Hepatocyte (in vitro differentiated cells): ENCODE data around the gene CH25H. TPM values are rescaled to one million over a fixed set of nuclear protein-coding genes. Genes with fewer than 3 reads are reported as not detected.

Source experiments
- DNase-seq: peaks from one replicate; pipeline ENCODE4 v3.0.0-alpha.2; 2016; ENCODE audit warnings: low spot score
- H2AFZ ChIP-seq: fragments of 200-600 bp; sonication (generic); 2 replicates; pipeline ENCODE4 v1.6.0; 2016; ENCODE audit warnings: antibody characterized with exemption, mild to moderate bottlenecking
- H3K27ac ChIP-seq: fragments of 200-600 bp; sonication (generic); 2 replicates; pipeline ENCODE4 v1.5.1; 2016; ENCODE audit warnings: mild to moderate bottlenecking
- H3K27me3 ChIP-seq: fragments of 200-600 bp; sonication (generic); 2 replicates; pipeline ENCODE4 v1.6.1; 2016
- H3K36me3 ChIP-seq: fragments of 200-600 bp; sonication (generic); replicated peaks from 2 replicates; pipeline ENCODE4 v1.5.1; 2016; ENCODE audit warnings: low read depth; ENCODE audit not compliant: insufficient read depth
- H3K4me1 ChIP-seq: fragments of 200-600 bp; sonication (generic); 2 replicates; pipeline ENCODE4 v1.5.1; 2016; ENCODE audit warnings: mild to moderate bottlenecking, moderate library complexity; ENCODE audit not compliant: insufficient read depth
- H3K4me2 ChIP-seq: fragments of 200-600 bp; sonication (generic); 2 replicates; pipeline ENCODE4 v1.6.0; 2016
- H3K4me3 ChIP-seq: fragments of 200-600 bp; sonication (generic); 2 replicates; pipeline ENCODE4 v1.5.1; 2016; ENCODE audit warnings: mild to moderate bottlenecking
- H3K79me2 ChIP-seq: fragments of 200-600 bp; sonication (generic); 2 replicates; pipeline ENCODE4 v1.6.0; 2017; ENCODE audit warnings: mild to moderate bottlenecking
- H3K9me2 ChIP-seq: fragments of 200-600 bp; sonication (generic); replicated peaks from 2 replicates; pipeline ENCODE4 v1.6.0; 2017; ENCODE audit warnings: mild to moderate bottlenecking; ENCODE audit not compliant: insufficient read depth
- H3K9me3 ChIP-seq: fragments of 200-600 bp; sonication (generic); 2 replicates; pipeline ENCODE4 v1.5.1; 2016; ENCODE audit warnings: low read depth, mild to moderate bottlenecking
- H4K20me1 ChIP-seq: fragments of 200-600 bp; sonication (generic); 2 replicates; pipeline ENCODE4 v1.6.0; 2016; ENCODE audit warnings: mild to moderate bottlenecking; ENCODE audit not compliant: insufficient read depth, poor library complexity, severe bottlenecking
- EZH2 ChIP-seq: fragments of 200-600 bp; sonication (generic); IDR thresholded peaks from 2 replicates; pipeline ENCODE4 v1.6.1; 2016; ENCODE audit warnings: antibody characterized with exemption, mild to moderate bottlenecking, borderline replicate concordance
- EZH2phosphoT487 ChIP-seq: fragments of 200-600 bp; sonication (generic); IDR thresholded peaks from one replicate; pipeline ENCODE4 v1.6.1; 2018; ENCODE audit warnings: antibody characterized with exemption, mild to moderate bottlenecking, low read depth, moderate library complexity; ENCODE audit not compliant: unreplicated experiment, severe bottlenecking
- WGBS: methylation state at CpG from one replicate; pipeline ENCODE4 v1.1.6; 2016; ENCODE audit warnings: low lambda C conversion rate; ENCODE audit errors: missing lambda C conversion rate; 5-methylcytosine and 5-hydroxymethylcytosine counted together
- polyA plus RNA-seq: library from polyadenylated mRNA; unstranded; fragments of >200 nt; fragmentation: Nextera tagmentation; extraction: Ambion mirVana; gene quantifications from 2 replicates; pipeline ENCODE4 v1.2.1, GENCODE V29; 2016
- total RNA-seq: library from RNA; depleted of rRNA; stranded (reverse); fragments of >200 nt; gene quantifications from 2 replicates; pipeline ENCODE4 v1.2.3, GENCODE V29; 2014
- TF ChIP-seq, protein P1 (sequence below): fragments of 200-600 bp; sonication (generic); IDR thresholded peaks from 2 replicates; pipeline ENCODE4 v1.5.1; 2016; ENCODE audit warnings: antibody characterized with exemption, mild to moderate bottlenecking; ENCODE audit not compliant: poor library complexity

Gene CH25H
- total and polyA plus RNA-seq, 2 experiments from 2014 or later, result 3.8 to 8.8 TPM

DNA sequence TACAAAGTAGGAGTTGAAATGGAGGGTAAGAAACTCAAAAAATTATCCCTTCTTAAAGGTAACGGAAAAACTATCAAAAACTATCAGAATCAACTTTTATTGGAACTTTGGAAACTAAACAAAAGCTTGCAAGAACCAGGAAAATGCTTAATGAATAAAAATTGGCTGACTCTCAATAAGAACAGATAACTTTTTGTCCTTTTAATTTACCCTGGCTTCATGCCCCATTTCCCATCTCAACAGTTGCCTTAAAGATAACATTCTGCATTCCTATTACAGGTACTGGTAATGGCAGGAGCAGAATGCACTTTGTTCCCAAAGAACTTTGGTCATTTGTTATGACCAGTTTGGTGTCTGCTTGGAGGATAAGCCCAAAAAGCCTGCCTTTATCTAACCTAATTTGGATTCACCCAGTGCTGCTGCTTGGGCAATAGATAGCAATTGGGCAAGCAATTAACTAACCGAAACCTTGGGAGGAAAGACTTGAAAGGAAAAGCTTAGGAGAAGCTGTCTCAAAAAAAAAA is 17.8 kb downstream of the CH25H start:
- no peak overlapping the region for H2AFZ ChIP-seq
- H3K4me3 ChIP-seq, result no peak overlapping the region
- H3K27me3 ChIP-seq, result peaks cover 11% of the 10 kb centered on the region
- H3K9me3 ChIP-seq, result no peaks in the 10 kb centered on the region
- no peaks in the 10 kb centered on the region for H3K36me3 ChIP-seq
- no peaks in the 10 kb centered on the region for H4K20me1 ChIP-seq
- 94% methylated on average over 2 of the region's 2 CpGs for WGBS
- H3K4me2 ChIP-seq, result no peak overlapping the region
- H3K4me1 ChIP-seq, result peaks cover 7% of the 10 kb centered on the region
- TF ChIP-seq EZH2 (no peak), EZH2phosphoT487 (no peak)
- TF ChIP-seq, protein P1, sequence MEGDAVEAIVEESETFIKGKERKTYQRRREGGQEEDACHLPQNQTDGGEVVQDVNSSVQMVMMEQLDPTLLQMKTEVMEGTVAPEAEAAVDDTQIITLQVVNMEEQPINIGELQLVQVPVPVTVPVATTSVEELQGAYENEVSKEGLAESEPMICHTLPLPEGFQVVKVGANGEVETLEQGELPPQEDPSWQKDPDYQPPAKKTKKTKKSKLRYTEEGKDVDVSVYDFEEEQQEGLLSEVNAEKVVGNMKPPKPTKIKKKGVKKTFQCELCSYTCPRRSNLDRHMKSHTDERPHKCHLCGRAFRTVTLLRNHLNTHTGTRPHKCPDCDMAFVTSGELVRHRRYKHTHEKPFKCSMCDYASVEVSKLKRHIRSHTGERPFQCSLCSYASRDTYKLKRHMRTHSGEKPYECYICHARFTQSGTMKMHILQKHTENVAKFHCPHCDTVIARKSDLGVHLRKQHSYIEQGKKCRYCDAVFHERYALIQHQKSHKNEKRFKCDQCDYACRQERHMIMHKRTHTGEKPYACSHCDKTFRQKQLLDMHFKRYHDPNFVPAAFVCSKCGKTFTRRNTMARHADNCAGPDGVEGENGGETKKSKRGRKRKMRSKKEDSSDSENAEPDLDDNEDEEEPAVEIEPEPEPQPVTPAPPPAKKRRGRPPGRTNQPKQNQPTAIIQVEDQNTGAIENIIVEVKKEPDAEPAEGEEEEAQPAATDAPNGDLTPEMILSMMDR, result no peak
- H3K79me2 ChIP-seq, result no peaks in the 10 kb centered on the region
- no peaks in the 10 kb centered on the region for H3K9me2 ChIP-seq
- no peak for DNase-seq
- H3K27ac ChIP-seq, result no peak overlapping the region

DNA sequence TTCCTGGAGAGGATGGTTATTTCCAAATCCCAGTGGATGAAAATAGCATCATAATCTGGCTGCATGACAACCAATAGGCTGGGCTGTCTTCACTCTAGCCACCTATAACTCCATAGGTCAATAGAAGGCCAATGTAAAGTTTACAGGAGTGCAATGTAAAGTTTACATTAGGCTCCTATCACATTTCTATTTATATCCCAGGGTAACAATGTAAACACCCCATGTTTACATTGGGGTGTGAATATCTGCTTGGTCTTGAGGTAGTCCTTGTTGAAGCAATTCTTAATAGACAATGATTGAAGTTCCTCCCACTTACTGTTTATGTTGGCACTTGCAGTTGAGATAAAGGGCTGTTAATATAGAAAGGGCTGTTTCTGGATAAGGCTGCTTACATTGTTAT is 21.5 kb downstream of the CH25H start:
- no peak overlapping the region for H2AFZ ChIP-seq
- H3K4me3 ChIP-seq, result no peak overlapping the region
- no peaks in the 10 kb centered on the region for H3K79me2 ChIP-seq
- peaks cover 7% of the 10 kb centered on the region for H3K4me1 ChIP-seq
- TF ChIP-seq EZH2phosphoT487, result peak; percentile 91
- TF ChIP-seq EZH2, result no peak
- TF ChIP-seq, protein P1, result no peak
- DNase-seq, result no peak
- no peaks in the 10 kb centered on the region for H3K9me3 ChIP-seq
- H3K9me2 ChIP-seq, result no peaks in the 10 kb centered on the region
- H3K4me2 ChIP-seq, result no peak overlapping the region
- H4K20me1 ChIP-seq, result no peaks in the 10 kb centered on the region
- peaks cover 15% of the 10 kb centered on the region for H3K27me3 ChIP-seq
- H3K27ac ChIP-seq, result no peak overlapping the region
- no peaks in the 10 kb centered on the region for H3K36me3 ChIP-seq

DNA sequence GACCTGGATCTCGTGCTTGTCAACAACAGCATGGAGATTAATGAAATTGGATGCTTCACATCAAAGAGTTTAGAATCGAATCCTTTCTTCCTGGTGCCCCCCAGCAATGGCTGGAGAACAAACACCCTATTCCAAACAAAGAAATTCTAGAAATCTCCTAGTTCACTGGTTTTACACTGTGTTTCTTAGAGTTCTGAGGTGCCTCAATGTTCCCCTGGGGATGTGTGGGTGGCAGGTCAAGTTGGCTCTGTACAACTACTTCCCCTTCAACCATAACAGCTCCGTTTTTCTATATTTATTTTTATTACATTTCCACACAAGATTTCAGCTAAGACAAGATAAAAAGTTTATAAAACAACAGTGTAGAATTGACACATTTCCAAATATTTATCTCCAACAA is 22.5 kb downstream of the CH25H start:
- Histone ChIP-seq H3K4me2 (no peak overlapping the region), H4K20me1 (no peaks in the 10 kb centered on the region), H3K4me3 (no peak overlapping the region), H3K36me3 (no peaks in the 10 kb centered on the region), H2AFZ (no peak overlapping the region), H3K9me3 (no peaks in the 10 kb centered on the region), H3K27me3 (peaks cover 15% of the 10 kb centered on the region), H3K9me2 (no peaks in the 10 kb centered on the region), H3K27ac (no peak overlapping the region), H3K4me1 (peaks cover 7% of the 10 kb centered on the region), H3K79me2 (no peaks in the 10 kb centered on the region)
- WGBS, result 75% methylated on average over 3 of the region's 3 CpGs
- no peak for TF ChIP-seq EZH2
- TF ChIP-seq, protein P1, result no peak
- TF ChIP-seq EZH2phosphoT487, result no peak
- DNase-seq, result no peak

DNA sequence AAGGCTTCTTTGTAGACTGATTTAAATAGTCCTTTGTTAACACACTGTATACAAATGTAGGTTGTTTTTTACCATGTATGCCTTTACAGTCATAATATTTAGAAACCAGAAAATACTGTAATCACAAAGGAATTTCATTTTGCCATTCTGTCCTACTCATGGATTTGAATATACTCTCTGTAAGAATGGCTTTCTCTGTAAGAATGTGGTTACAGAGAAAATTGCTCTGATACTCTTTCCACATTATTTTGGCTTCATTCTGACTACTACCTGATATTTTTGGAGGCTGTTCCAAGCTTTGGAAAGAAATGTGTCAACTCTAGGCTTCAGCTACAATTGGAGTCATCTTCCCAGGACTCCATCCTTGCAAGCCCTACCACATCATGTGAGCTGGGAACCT is 23.5 kb downstream of the CH25H start:
- Histone ChIP-seq H4K20me1 (no peaks in the 10 kb centered on the region), H3K36me3 (no peaks in the 10 kb centered on the region), H3K4me1 (peaks cover 7% of the 10 kb centered on the region), H3K4me3 (no peak overlapping the region), H3K79me2 (no peaks in the 10 kb centered on the region), H3K9me3 (no peaks in the 10 kb centered on the region), H3K4me2 (no peak overlapping the region), H2AFZ (no peak overlapping the region), H3K9me2 (no peaks in the 10 kb centered on the region), H3K27me3 (peaks cover 15% of the 10 kb centered on the region), H3K27ac (no peak overlapping the region)
- TF ChIP-seq, protein P1, result no peak
- DNase-seq, result no peak
